ENCODE data around the gene TARDBP. TPM values are rescaled to one million over a fixed set of nuclear protein-coding genes. Genes with fewer than 3 reads are reported as not detected.

The TARDBP gene
- total and polyA plus RNA-seq, 8 donors = 68.8 to 243 (median 118) TPM

DNA sequence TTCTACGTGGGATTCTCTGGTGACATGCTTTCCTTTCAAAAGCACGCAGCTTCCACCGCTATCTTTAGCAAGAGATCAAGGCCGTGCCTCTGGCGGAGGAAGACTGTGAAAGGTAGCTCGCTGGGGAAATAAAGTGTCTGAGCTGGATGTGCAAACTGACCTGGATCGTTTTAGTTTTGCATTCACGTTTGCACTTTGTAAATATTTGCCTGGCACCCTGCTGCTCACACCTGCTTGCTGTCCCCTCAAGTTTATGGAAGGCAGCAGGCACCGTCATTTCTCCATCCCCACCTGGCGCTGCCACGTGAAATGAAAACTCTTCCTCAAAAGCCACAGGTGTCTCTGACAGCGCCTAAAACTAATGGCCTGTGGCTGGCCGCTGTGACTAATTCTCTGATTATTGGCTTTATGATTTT, 44.0 kb upstream of the TARDBP start:
- peak in 1 of 2 donors; percentile 64 for DNase-seq
- H3K4me3 ChIP-seq = peak overlapping the region; percentile 9 to 35 (median 25)
- no peaks in the 10 kb centered on the region for H3K9me3 ChIP-seq
- WGBS, 5 donors = 20 to 38% (median 28%) methylated on average over 13 of the region's 13 CpGs
- peaks cover 0 to 29% (median 13%) of the 10 kb centered on the region in 4 donors for H3K4me1 ChIP-seq
- no peaks in the 10 kb centered on the region for H3K27me3 ChIP-seq
- H3K36me3 ChIP-seq = no peaks in the 10 kb centered on the region
- intact Hi-C loops (cut with DNase I; ENCODE audit: low total_unique reads) = no loop called here
- H3K27ac ChIP-seq = no peak overlapping the region
- TF ChIP-seq EP300 (IDR thresholded peaks at IDR 0.05) (no peak), POLR2A (IDR thresholded peaks at IDR 0.05) (no peak), POLR2AphosphoS5 (IDR thresholded peaks at IDR 0.05) (no peak)
- TF ChIP-seq, protein P1, sequence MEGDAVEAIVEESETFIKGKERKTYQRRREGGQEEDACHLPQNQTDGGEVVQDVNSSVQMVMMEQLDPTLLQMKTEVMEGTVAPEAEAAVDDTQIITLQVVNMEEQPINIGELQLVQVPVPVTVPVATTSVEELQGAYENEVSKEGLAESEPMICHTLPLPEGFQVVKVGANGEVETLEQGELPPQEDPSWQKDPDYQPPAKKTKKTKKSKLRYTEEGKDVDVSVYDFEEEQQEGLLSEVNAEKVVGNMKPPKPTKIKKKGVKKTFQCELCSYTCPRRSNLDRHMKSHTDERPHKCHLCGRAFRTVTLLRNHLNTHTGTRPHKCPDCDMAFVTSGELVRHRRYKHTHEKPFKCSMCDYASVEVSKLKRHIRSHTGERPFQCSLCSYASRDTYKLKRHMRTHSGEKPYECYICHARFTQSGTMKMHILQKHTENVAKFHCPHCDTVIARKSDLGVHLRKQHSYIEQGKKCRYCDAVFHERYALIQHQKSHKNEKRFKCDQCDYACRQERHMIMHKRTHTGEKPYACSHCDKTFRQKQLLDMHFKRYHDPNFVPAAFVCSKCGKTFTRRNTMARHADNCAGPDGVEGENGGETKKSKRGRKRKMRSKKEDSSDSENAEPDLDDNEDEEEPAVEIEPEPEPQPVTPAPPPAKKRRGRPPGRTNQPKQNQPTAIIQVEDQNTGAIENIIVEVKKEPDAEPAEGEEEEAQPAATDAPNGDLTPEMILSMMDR (IDR thresholded peaks at IDR 0.05) = no peak

DNA sequence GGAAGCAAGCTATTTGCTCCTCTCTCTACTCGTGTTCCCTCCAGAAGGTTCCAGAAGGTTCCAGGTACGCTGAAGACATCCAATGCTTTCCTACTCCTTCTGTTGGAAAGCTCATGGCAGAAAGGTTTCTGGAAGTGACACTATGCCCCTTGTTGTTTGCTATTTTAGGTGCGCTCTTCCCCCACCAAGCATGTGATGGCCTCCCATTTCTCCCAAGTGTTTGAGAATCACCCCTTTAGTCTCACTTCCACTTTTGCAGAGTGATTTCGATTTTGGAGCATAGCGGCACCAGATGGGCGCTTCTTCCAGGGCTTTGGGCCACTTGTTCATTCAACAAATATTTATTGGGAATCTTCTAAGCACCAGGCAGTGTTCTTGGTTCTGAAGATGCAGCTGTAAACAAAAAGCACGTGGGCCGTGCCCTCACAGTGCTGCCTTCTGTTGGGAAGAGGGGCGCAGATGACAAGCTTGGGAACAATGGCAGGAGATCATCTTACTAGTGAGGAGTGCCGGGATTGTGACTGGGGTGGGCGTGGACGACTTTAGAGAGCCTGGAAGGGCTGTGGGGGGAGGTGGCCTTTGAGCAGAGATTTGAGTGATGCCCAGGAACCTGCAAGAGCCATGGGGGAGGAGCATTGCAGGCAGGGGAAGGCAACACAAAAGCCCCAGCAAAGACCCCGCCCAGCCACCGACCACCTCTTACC, 43.0 kb upstream of the TARDBP start:
- Histone ChIP-seq H3K27me3 (no peaks in the 10 kb centered on the region), H3K36me3 (no peaks in the 10 kb centered on the region), H3K4me3 (no peak overlapping the region), H3K27ac (no peak overlapping the region), H3K4me1 (peaks cover 0 to 37% (median 15%) of the 10 kb centered on the region in 4 donors), H3K9me3 (no peaks in the 10 kb centered on the region)
- DNase-seq = no peak
- intact Hi-C loops (cut with DNase I; ENCODE audit: low total_unique reads) = no loop called here
- 72 to 83% (median 77%) methylated on average over 14 of the region's 14 CpGs for WGBS, 5 donors
- TF ChIP-seq, protein P1 (IDR thresholded peaks at IDR 0.05) = no peak
- no peak for TF ChIP-seq POLR2A (IDR thresholded peaks at IDR 0.05)
- TF ChIP-seq POLR2AphosphoS5 (IDR thresholded peaks at IDR 0.05) = no peak
- no peak for TF ChIP-seq EP300 (IDR thresholded peaks at IDR 0.05)

DNA sequence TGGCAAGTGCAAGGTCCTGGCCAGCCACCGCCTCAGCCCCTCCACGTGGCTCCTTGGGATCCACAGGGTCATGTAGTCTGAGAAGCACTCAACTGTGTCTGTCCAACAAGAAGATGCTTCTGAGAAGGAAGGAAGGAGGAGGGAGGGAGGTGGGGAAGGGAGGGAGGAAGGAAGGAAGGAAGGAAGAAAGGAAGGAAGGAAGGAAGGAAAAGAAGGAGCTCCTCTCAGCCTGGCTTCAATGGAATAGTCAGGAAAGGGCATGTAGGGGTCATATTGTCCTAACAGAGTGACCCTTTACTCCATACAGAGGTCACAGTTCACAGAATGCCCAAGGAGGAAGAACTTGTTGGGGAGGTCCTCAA, 42.5 kb upstream of the TARDBP start:
- intact Hi-C loops (cut with DNase I; ENCODE audit: low total_unique reads) = no loop called here

DNA sequence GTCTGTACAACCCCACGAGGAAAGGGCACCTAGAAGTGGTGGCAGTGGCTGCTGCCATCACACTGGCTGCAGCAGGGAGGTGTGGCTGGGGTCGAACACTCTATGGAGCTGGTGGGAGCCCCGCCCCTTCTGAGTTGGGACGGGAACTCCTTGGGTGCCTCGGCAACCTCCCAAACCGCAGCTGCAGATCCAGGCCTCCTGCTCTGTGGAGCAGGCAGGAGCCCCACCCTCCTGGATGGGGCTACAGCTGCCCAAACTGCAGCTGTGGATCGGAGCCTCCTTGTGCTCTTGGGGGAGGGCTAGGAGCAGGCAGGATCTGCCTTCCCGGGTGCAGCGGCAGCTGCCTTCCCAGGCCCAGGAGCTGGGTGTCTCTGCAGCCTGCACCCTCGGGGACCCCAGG, 38.9 kb upstream of the TARDBP start:
- H3K9me3 ChIP-seq = no peaks in the 10 kb centered on the region
- intact Hi-C loops (cut with DNase I; ENCODE audit: low total_unique reads) = no loop called here
- no peaks in the 10 kb centered on the region for H3K27me3 ChIP-seq
- TF ChIP-seq, protein P1 (IDR thresholded peaks at IDR 0.05) = no peak
- TF ChIP-seq POLR2A (IDR thresholded peaks at IDR 0.05) (no peak), POLR2AphosphoS5 (IDR thresholded peaks at IDR 0.05) (no peak), EP300 (IDR thresholded peaks at IDR 0.05) (no peak)
- no peak overlapping the region for H3K4me3 ChIP-seq
- WGBS, 5 donors = 26 to 56% (median 31%) methylated on average over 7 to 10 of the region's 10 CpGs
- no peak overlapping the region for H3K27ac ChIP-seq
- peak; percentile 36 to 41 for DNase-seq
- no peaks in the 10 kb centered on the region for H3K36me3 ChIP-seq
- peaks cover 0 to 20% (median 10%) of the 10 kb centered on the region in 4 donors for H3K4me1 ChIP-seq

More for the DNA sequence above, 42.5 kb upstream of the TARDBP start:
- no peaks in the 10 kb centered on the region for H3K27me3 ChIP-seq
- no peaks in the 10 kb centered on the region for H3K36me3 ChIP-seq
- H3K27ac ChIP-seq = no peak overlapping the region
- 48 to 69% (median 57%) methylated on average over 2 of the region's 2 CpGs for WGBS, 5 donors
- TF ChIP-seq, protein P1 (IDR thresholded peaks at IDR 0.05) = no peak
- TF ChIP-seq EP300 (IDR thresholded peaks at IDR 0.05) (no peak), POLR2AphosphoS5 (IDR thresholded peaks at IDR 0.05) (no peak), POLR2A (IDR thresholded peaks at IDR 0.05) (no peak)
- no peak overlapping the region for H3K4me3 ChIP-seq
- H3K4me1 ChIP-seq = peaks cover 0 to 36% (median 15%) of the 10 kb centered on the region in 4 donors
- no peaks in the 10 kb centered on the region for H3K9me3 ChIP-seq
- no peak for DNase-seq
